ENCODE measurements around the gene IRAK1BP1.

IRAK1BP1 gene

DNA sequence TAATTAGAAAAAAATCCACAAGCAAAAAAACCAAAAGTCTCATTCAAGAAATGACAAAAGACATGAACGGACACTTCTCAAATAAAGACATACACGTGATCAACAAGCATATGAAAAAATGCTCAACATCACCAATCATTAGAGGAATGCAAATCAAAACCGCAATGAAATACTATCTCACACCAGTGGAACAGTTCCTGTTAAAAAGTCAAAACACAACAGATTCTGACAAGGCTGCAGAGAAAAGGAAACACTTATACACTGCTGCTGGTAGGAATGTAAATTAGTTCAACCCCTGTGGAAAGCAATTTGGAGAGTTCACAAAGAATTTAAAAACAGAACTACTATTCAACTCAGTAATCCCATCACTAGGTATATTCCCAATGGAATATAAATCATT, 58.0 kb downstream of the IRAK1BP1 start:
- Mint-ChIP-seq H3K4me3 (no peak overlapping the region), H3K27me3 (no peaks in the 10 kb centered on the region), H3K27ac (no peak overlapping the region), H3K4me1 (no peaks in the 10 kb centered on the region), H3K9me3 (peaks cover 68 to 73% of the 10 kb centered on the region in 2 donors)
- no peak for ATAC-seq
- no peak for DNase-seq

DNA sequence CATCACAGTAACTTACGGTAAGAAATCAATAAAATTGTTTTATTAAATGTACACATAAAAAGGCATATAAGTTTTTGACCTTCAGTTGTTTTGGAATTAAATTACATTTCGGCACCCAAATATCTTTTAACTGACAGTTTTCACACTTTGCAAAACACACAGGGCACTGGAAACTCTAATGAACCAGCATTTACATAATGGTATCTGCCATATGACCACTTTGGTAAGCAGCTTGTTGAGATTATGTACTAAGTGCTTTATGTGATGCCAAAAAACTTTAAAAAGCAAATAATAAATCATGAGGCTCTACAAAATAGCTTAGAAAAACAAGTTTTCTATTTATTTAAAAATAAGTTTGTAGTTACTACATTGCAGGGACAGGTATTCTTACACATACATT, 68.2 kb downstream of the IRAK1BP1 start:
- Mint-ChIP-seq H3K27ac (no peak overlapping the region), H3K4me1 (no peaks in the 10 kb centered on the region), H3K27me3 (no peaks in the 10 kb centered on the region), H3K4me3 (no peak overlapping the region), H3K9me3 (peaks cover 0 to 16% of the 10 kb centered on the region in 2 donors)
- no peak for ATAC-seq
- no peak for DNase-seq

DNA sequence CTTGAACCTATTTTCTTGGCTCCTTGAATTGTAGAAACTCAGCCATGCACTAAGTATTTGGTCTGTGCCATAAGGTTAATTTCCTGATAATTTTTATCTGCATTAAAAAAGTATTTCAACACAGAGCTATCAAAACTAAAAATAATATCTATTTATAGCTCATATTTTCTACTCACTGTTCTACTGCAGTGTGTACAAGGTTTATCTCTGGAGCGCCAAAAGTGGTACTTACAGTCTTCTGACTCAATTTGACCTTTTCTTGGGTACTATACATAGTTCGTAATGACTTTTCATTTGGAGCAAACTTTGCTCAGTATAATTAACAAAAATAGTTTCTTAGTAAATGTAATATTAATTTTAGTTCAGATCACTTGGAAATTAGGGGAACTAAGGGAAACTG, 69.2 kb downstream of the IRAK1BP1 start:
- H3K9me3 Mint-ChIP-seq, result peaks cover 0 to 16% of the 10 kb centered on the region in 2 donors
- DNase-seq (no peak), ATAC-seq (no peak)
- no peaks in the 10 kb centered on the region for H3K4me1 Mint-ChIP-seq
- no peak overlapping the region for H3K4me3 Mint-ChIP-seq
- no peaks in the 10 kb centered on the region for H3K27me3 Mint-ChIP-seq
- no peak overlapping the region for H3K27ac Mint-ChIP-seq

DNA sequence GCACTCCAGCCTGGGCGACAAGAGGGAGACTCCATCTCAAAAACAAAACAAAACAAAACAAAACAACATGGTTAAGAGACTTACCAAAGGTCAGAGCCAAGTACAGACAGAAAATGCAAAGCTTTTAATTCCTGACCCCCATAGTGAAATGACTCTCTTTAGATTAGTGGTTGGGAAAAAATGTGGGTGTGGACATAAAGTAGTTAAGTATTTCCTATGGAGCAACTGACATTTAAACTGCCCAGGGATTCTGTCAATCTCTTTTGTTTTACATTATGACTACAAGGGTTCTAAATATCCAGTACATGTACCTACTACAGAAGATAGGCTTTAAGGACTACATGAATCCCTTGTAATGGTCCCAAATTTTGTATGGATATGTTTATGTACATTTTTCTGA, 75.1 kb downstream of the IRAK1BP1 start:
- no peak for ATAC-seq
- Mint-ChIP-seq H3K27me3 (no peaks in the 10 kb centered on the region), H3K9me3 (no peaks in the 10 kb centered on the region), H3K4me1 (no peaks in the 10 kb centered on the region), H3K27ac (no peak overlapping the region), H3K4me3 (no peak overlapping the region)
- no peak for DNase-seq

DNA sequence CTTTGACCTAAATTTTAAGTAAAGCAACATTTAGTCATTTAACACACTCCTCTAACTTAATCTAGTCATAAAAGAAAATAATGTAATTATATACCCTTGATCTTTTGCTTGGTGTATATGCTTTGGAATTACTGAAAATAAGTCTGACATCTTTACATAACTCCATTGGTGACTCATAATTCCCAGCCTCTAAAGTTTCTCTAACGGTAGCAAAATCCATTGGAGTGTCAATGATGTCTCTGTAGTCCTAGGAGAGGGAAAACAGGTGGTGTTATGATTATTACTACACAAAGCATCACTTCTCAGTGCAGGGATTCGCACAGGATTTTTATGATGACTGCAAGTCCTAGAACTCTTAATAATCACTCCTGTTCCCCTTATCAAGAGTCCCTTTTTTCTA, 80.2 kb downstream of the IRAK1BP1 start:
- Mint-ChIP-seq H3K27me3 (no peaks in the 10 kb centered on the region), H3K27ac (no peak overlapping the region), H3K4me3 (no peak overlapping the region), H3K4me1 (no peaks in the 10 kb centered on the region), H3K9me3 (peaks cover 22 to 30% of the 10 kb centered on the region in 2 donors)
- DNase-seq (no peak), ATAC-seq (no peak)

DNA sequence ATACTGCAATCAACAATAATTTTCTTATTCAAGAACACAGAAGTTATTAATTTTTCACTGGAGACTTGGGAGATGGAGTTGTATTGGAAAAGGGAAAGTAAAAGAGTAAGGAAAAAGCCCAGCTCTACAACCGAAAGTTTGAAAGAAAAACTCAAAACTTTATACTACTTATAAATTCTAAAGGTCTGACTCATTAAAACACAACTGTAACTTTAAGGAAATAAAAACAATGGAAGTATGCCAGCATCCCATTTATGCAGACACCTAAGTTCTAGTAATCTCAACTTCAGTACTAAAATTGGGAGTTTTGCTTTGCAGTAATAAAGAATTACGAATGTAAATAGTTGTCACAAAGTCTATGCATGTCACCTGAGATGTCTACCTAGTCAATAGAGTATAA, 80.6 kb downstream of the IRAK1BP1 start:
- no peaks in the 10 kb centered on the region for H3K27me3 Mint-ChIP-seq
- H3K9me3 Mint-ChIP-seq, result peaks cover 25 to 33% of the 10 kb centered on the region in 2 donors
- H3K4me1 Mint-ChIP-seq, result no peaks in the 10 kb centered on the region
- DNase-seq, result no peak
- ATAC-seq, result no peak
- H3K4me3 Mint-ChIP-seq, result no peak overlapping the region
- no peak overlapping the region for H3K27ac Mint-ChIP-seq

DNA sequence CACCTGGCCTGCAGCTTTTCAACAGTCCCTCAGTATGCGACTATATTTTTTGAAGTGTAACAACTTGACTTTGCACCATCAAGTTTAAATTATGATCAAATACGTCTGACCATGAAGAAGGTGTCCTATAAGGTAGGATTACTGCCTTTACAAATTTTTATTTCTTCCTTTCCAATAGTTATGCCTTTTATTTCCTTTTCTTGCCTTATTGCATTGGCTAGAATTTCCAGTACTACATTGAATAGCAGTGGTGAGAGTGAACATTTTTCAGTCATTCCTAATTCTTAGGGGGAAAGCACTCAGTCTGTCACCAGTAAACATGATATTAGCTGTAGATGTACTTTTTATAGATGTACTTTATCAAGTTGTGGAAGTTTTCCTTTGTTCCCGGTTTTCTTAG, 81.4 kb downstream of the IRAK1BP1 start:
- Mint-ChIP-seq H3K4me1 (no peaks in the 10 kb centered on the region), H3K4me3 (no peak overlapping the region), H3K27me3 (no peaks in the 10 kb centered on the region), H3K9me3 (peaks cover 25 to 33% of the 10 kb centered on the region in 2 donors), H3K27ac (no peak overlapping the region)
- no peak for ATAC-seq
- DNase-seq, result no peak

DNA sequence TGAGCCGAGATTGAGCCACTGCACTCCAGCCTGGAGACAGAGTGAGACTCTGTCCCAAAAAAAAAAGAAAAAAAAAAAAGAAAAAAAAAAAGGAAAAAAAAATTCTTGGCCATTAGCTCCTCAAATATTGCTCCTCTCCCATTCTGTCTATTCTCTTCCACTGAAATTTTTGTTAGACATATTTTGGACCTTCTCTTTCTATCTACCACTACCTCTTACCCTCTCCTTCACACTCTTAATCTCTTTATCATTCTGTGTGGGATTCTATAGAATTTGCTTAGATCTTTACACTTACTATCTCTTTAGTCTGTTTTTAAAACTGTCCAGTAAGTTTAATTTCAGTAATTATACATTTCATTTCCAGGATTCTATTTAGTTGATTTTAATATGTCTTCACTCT, 85.0 kb downstream of the IRAK1BP1 start:
- no peak overlapping the region for H3K4me3 Mint-ChIP-seq
- H3K27ac Mint-ChIP-seq, result peak overlapping the region in 1 of 2 donors; percentile 23
- no peak for ATAC-seq
- no peaks in the 10 kb centered on the region for H3K4me1 Mint-ChIP-seq
- peaks cover 29 to 33% of the 10 kb centered on the region in 2 donors for H3K9me3 Mint-ChIP-seq
- DNase-seq, result no peak
- no peaks in the 10 kb centered on the region for H3K27me3 Mint-ChIP-seq

Measured in stimulated activated naive CD8-positive, alpha-beta T cell treated with anti-CD3 and anti-CD28 coated beads, Interleukin-15, amount 100 ng/mL, for 72 hours (primary cell).